ENCODE data around the gene PHOX2B.
"Not testable (repeated sequence)": the region's sequence is repeated elsewhere in the genome, so short reads cannot be mapped to it uniquely, and the experiment has no call there.

Gene PHOX2B

GRCh38 chr4:41748074-41748570 lies 403 bp downstream of the PHOX2B start:
- no peak for DNase-seq (ENCODE audit: low read depth, low spot score)

GRCh38 chr4:41747230-41748055 lies 1.1 kb downstream of the PHOX2B start:
- DNase-seq (ENCODE audit: low read depth, low spot score), result no peak

- DNase-seq (ENCODE audit: low read depth, low spot score), result no peak
Measured at GRCh38 chr4:41746440-41747229, 1.9 kb downstream of the PHOX2B start.

GRCh38 chr4:41746025-41746439 lies 2.5 kb downstream of the PHOX2B start:
- DNase-seq (ENCODE audit: low read depth, low spot score), result no peak

- DNase-seq (ENCODE audit: low read depth, low spot score), result no peak
Measured at GRCh38 chr4:41745292-41746024, 3.1 kb downstream of the PHOX2B start.

GRCh38 chr4:41744572-41745291 lies 3.8 kb downstream of the PHOX2B start:
- no peak for DNase-seq (ENCODE audit: low read depth, low spot score)

- no peak for DNase-seq (ENCODE audit: low read depth, low spot score)
Measured at GRCh38 chr4:41741354-41741753, 7.2 kb downstream of the PHOX2B start.

- DNase-seq (ENCODE audit: low read depth, low spot score), result not testable (repeated sequence)
Measured at GRCh38 chr4:41737491-41737890, 11.0 kb downstream of the PHOX2B start.

GRCh38 chr4:41734371-41734770 lies 14.2 kb downstream of the PHOX2B start:
- no peak for DNase-seq (ENCODE audit: low read depth, low spot score)

- no peak for DNase-seq (ENCODE audit: low read depth, low spot score)
Measured at GRCh38 chr4:41731569-41732126, 16.9 kb downstream of the PHOX2B start.

- no peak for DNase-seq (ENCODE audit: low read depth, low spot score)
Measured at GRCh38 chr4:41728573-41728913, 20.0 kb downstream of the PHOX2B start.

- no peak for DNase-seq (ENCODE audit: low read depth, low spot score)
Measured at GRCh38 chr4:41727861-41728572, 20.5 kb downstream of the PHOX2B start.

GRCh38 chr4:41725254-41725653 lies 23.3 kb downstream of the PHOX2B start:
- DNase-seq (ENCODE audit: low read depth, low spot score), result no peak

GRCh38 chr4:41723286-41723685 lies 25.2 kb downstream of the PHOX2B start:
- DNase-seq (ENCODE audit: low read depth, low spot score), result no peak

GRCh38 chr4:41722181-41722580 lies 26.3 kb downstream of the PHOX2B start:
- DNase-seq (ENCODE audit: low read depth, low spot score), result no peak

GRCh38 chr4:41719417-41719816 lies 29.1 kb downstream of the PHOX2B start:
- DNase-seq (ENCODE audit: low read depth, low spot score), result no peak

- peak; percentile 21 for DNase-seq (ENCODE audit: low read depth, low spot score)
Measured at GRCh38 chr4:41718907-41719306, 29.6 kb downstream of the PHOX2B start.

GRCh38 chr4:41715155-41715554 lies 33.4 kb downstream of the PHOX2B start:
- DNase-seq (ENCODE audit: low read depth, low spot score), result no peak

- no peak for DNase-seq (ENCODE audit: low read depth, low spot score)
Measured at GRCh38 chr4:41714364-41715000, 34.0 kb downstream of the PHOX2B start.

- DNase-seq (ENCODE audit: low read depth, low spot score), result no peak
Measured at GRCh38 chr4:41713768-41714167, 34.8 kb downstream of the PHOX2B start.
